HepG2 (cell line): ENCODE data around the gene PLRG1. TPM values are rescaled to one million over a fixed set of nuclear protein-coding genes. Genes with fewer than 3 reads are reported as not detected.

Experiments used
- ATAC-seq: fragments of 200-7000 bp; cut with Tn5 transposase; 3 replicates; pipeline ENCODE4 v1.9.1; 2020; ENCODE audit warnings: mild to moderate bottlenecking, moderate library complexity
- BruUV-seq: library from RNA; stranded (reverse); fragments of 400-500 nt; replicated peaks from 2 replicates; lab custom pipeline; 2021; lab: Mats Ljungman, UMichigan
- CTCF ChIA-PET: fragments of 300-600 bp; formaldehyde crosslinking; extraction: SDS; loops from one replicate; lab custom pipeline; 2021; ENCODE audit warnings: low total read pairs, inconsistent platforms, low intra/inter-chr PET ratio; lab: Yijun Ruan, JAX
- POLR2A ChIA-PET: fragments of 350-600 bp; sonication (Branson Sonifier 250); formaldehyde crosslinking; loops from one replicate; lab custom pipeline; 2020; ENCODE audit warnings: antibody characterized with exemption, inconsistent platforms; lab: Yijun Ruan, JAX
- DNase-seq: peaks from one replicate; pipeline ENCODE4 v3.0.0-alpha.2; 2015; ENCODE audit warnings: low spot score
- FAIRE-seq: peaks from 3 replicates; lab custom pipeline; 2011; peaks lifted over from hg19 to GRCh38; lab: Jason Lieb, UNC
- H2AFZ ChIP-seq: one replicate; pipeline ENCODE4 v1.6.1; 2011; ENCODE audit warnings: low read length, inconsistent platforms
- H3K27ac ChIP-seq: fragments of 300-600 bp; 3 replicates; pipeline ENCODE4 v1.8.0; 2011; ENCODE audit warnings: mixed run types, mild to moderate bottlenecking, mixed read lengths, low read length, inconsistent platforms; ENCODE audit not compliant: insufficient read depth; ENCODE audit errors: extremely low read length
- H3K27me3 ChIP-seq, 2 experiments: fragments of 200-600 bp in 1 of 2; 2 replicates in 1 of 2; 3 replicates in 1 of 2; pipeline versions ENCODE4 v1.6.0 to v1.8.0; 2011; ENCODE audit warnings: low read length in 2 of 2, mild to moderate bottlenecking in 2 of 2, moderate library complexity in 2 of 2, inconsistent platforms in 1 of 2; ENCODE audit not compliant: insufficient read depth in 2 of 2, control insufficient read depth in 1 of 2
- H3K36me3 ChIP-seq, 2 experiments: fragments of 200-600 bp in 1 of 2; replicated peaks in 1 of 2; 2 replicates in 1 of 2; 3 replicates in 1 of 2; pipeline versions ENCODE4 v1.5.1 to v1.8.0; 2011; ENCODE audit warnings: low read length in 2 of 2, inconsistent platforms in 1 of 2; ENCODE audit not compliant: insufficient read depth in 2 of 2, control insufficient read depth in 1 of 2
- H3K4me1 ChIP-seq: 2 replicates; pipeline ENCODE4 v1.5.1; 2012; ENCODE audit warnings: low read length, inconsistent platforms; ENCODE audit not compliant: insufficient read depth
- H3K4me2 ChIP-seq: 2 replicates; pipeline ENCODE4 v1.6.0; 2011; ENCODE audit warnings: low read depth, low read length, inconsistent platforms
- H3K4me3 ChIP-seq, 3 experiments: fragments of 200-600 bp in 1 of 3; sonication (generic), shearing (Covaris generic) in 1 of 3; replicated peaks in 1 of 3; 2 replicates each; pipeline ENCODE4 v1.5.1; 2011 to 2016; ENCODE audit warnings: low read length in 3 of 3, inconsistent platforms in 2 of 3, low read depth in 2 of 3, mild to moderate bottlenecking in 2 of 3, control low read depth in 1 of 3, mixed read lengths in 1 of 3; ENCODE audit not compliant: insufficient read depth in 1 of 3
- H3K79me2 ChIP-seq: one replicate; pipeline ENCODE4 v1.6.1; 2011; ENCODE audit warnings: low read length, inconsistent platforms; ENCODE audit not compliant: insufficient read depth
- H3K9ac ChIP-seq: 2 replicates; pipeline ENCODE4 v1.6.0; 2011; ENCODE audit warnings: mild to moderate bottlenecking, low read depth, low read length, inconsistent platforms; ENCODE audit not compliant: insufficient read depth
- H3K9me3 ChIP-seq: 2 replicates; pipeline ENCODE4 v1.5.1; 2012; ENCODE audit warnings: mild to moderate bottlenecking, low read length
- H4K20me1 ChIP-seq: 2 replicates; pipeline ENCODE4 v1.6.0; 2011; ENCODE audit warnings: inconsistent platforms, mild to moderate bottlenecking, low read length, moderate library complexity; ENCODE audit not compliant: insufficient read depth
- EZH2 ChIP-seq: conservative IDR thresholded peaks from 2 replicates; pipeline ENCODE4 v1.6.1; 2012; ENCODE audit warnings: mild to moderate bottlenecking, low read depth, low read length, moderate library complexity
- KDM4B ChIP-seq: sonication (generic); formaldehyde crosslinking; IDR thresholded peaks from 2 replicates; pipeline ENCODE4 v1.4.0; 2020; ENCODE audit warnings: missing genetic modification reagents
- MATR3 ChIP-seq: sonication (generic); formaldehyde crosslinking; IDR thresholded peaks from 2 replicates; pipeline ENCODE4 v1.4.0; 2020; ENCODE audit warnings: missing genetic modification reagents
- ZFAT ChIP-seq: sonication (generic); formaldehyde crosslinking; conservative IDR thresholded peaks from 2 replicates; pipeline ENCODE4 v1.8.1; 2023; ENCODE audit warnings: missing genetic modification reagents, inconsistent platforms
- ZNF136 ChIP-seq: sonication (generic); formaldehyde crosslinking; IDR thresholded peaks from 2 replicates; pipeline ENCODE4 v1.8.1; 2022; ENCODE audit warnings: low read depth, mild to moderate bottlenecking, moderate library complexity, missing genetic modification reagents
- ZNF496 ChIP-seq: sonication (generic); formaldehyde crosslinking; IDR thresholded peaks from 2 replicates; pipeline ENCODE4 v1.8.1; 2023; ENCODE audit warnings: mild to moderate bottlenecking, moderate library complexity, missing genetic modification reagents; ENCODE audit not compliant: insufficient replicate concordance
- ZNF550 ChIP-seq: sonication (generic); formaldehyde crosslinking; IDR thresholded peaks from 2 replicates; pipeline ENCODE4 v1.4.0; 2020; ENCODE audit warnings: mild to moderate bottlenecking, missing genetic modification reagents, borderline replicate concordance
- ZNF607 ChIP-seq: sonication (generic); formaldehyde crosslinking; IDR thresholded peaks from 2 replicates; pipeline ENCODE4 v1.5.1; 2020; ENCODE audit warnings: missing genetic modification reagents, mild to moderate bottlenecking, borderline replicate concordance
- ZNF674 ChIP-seq: sonication (generic); formaldehyde crosslinking; IDR thresholded peaks from 2 replicates; pipeline ENCODE4 v1.5.0; 2020; ENCODE audit warnings: low read depth, mild to moderate bottlenecking, missing genetic modification reagents
- WGBS: methylation state at CpG from one replicate; pipeline ENCODE4 v1.1.6; 2017; ENCODE audit warnings: low lambda C conversion rate; 5-methylcytosine and 5-hydroxymethylcytosine counted together
- in situ Hi-C: cut with HindIII; loops from 2 replicates; pipeline ENCODE4 v1.10.0; 2017; ENCODE audit warnings: low pct_unique_long_range_greater_than_20kb; ENCODE audit not compliant: extremely low pct_ligation_motif_present
- intact Hi-C: fragments of 100-400 bp; cut with micrococcal nuclease; formaldehyde crosslinking; loops from one replicate; pipeline ENCODE4 v1.10.0; 2022; ENCODE audit not compliant: unreplicated experiment
- polyA plus RNA-seq, 8 experiments: library from polyadenylated mRNA; depleted of rRNA in 3 of 8; stranded (reverse) in 7 of 8; unstranded in 1 of 8; fragments of >200 nt; fragmentation: Illumina TruSeq in 4 of 8; extraction: Trizol in 4 of 8; gene quantifications; 2 replicates each; pipeline versions ENCODE4 v1.2.1 to v1.2.3, GENCODE V29; 2011 to 2016; ENCODE audit warnings: low read depth in 4 of 8, missing spikeins in 1 of 8, mixed read lengths in 1 of 8; ENCODE audit not compliant: insufficient read depth in 1 of 8
- total RNA-seq, 5 experiments: library from RNA; depleted of rRNA; stranded (reverse); fragments of >200 nt; fragmentation: Illumina TruSeq; extraction: Trizol; gene quantifications; 2 replicates each; pipeline ENCODE4 v1.2.3, GENCODE V29; 2016; ENCODE audit warnings: low read depth in 1 of 5
- TF ChIP-seq, protein P1 (sequence below): sonication (generic); formaldehyde crosslinking; conservative IDR thresholded peaks from 2 replicates; pipeline ENCODE4 v1.4.0; 2020; ENCODE audit warnings: mild to moderate bottlenecking, missing genetic modification reagents, moderate library complexity
- TF ChIP-seq, protein P2 (sequence below): sonication (generic); formaldehyde crosslinking; IDR thresholded peaks from 2 replicates; pipeline ENCODE4 v1.5.0; 2020; ENCODE audit warnings: missing genetic modification reagents
- TF ChIP-seq, protein P3 (sequence below): sonication (generic); formaldehyde crosslinking; IDR thresholded peaks from 2 replicates; pipeline ENCODE4 v1.4.0; 2020; ENCODE audit warnings: missing genetic modification reagents

The PLRG1 gene
- total and polyA plus RNA-seq, 2 of the 13 experiments (the other 11 are each of a cell fraction or from before 2014, with no cell fraction given), result 77.3 to 110 TPM

DNA sequence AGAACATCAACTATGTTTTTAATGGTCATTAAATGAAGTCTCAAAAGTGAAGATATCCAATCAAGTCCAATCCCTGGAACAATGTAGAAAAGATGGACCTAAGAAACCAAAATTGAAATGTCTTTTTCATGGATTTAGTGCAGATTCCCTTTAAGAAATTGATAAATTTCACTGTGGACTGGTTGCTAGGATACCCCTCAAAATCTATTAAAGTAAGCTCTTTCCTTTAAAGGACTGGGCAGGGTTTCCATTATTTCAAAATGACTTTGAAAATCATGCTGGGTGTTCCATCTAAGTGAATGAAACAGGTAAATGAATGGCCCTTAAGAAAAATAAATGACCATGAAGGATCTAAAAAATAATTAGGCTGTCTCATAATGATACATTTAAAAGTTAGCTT lies 28.6 kb downstream of the PLRG1 start:
- no peaks in the 10 kb centered on the region for H3K36me3 ChIP-seq
- intact Hi-C loops, result no loop called here
- H3K9ac ChIP-seq, result no peak overlapping the region
- no peak for DNase-seq
- H3K4me1 ChIP-seq, result no peaks in the 10 kb centered on the region
- no peak overlapping the region for H3K27ac ChIP-seq
- H3K4me2 ChIP-seq, result no peak overlapping the region
- no peak for ATAC-seq
- in situ Hi-C loops, result no loop called here
- peaks cover 0 to 13% of the 10 kb centered on the region in 2 experiments; a peak in 2 of 5 replicates for H3K27me3 ChIP-seq
- TF ChIP-seq, protein P1, sequence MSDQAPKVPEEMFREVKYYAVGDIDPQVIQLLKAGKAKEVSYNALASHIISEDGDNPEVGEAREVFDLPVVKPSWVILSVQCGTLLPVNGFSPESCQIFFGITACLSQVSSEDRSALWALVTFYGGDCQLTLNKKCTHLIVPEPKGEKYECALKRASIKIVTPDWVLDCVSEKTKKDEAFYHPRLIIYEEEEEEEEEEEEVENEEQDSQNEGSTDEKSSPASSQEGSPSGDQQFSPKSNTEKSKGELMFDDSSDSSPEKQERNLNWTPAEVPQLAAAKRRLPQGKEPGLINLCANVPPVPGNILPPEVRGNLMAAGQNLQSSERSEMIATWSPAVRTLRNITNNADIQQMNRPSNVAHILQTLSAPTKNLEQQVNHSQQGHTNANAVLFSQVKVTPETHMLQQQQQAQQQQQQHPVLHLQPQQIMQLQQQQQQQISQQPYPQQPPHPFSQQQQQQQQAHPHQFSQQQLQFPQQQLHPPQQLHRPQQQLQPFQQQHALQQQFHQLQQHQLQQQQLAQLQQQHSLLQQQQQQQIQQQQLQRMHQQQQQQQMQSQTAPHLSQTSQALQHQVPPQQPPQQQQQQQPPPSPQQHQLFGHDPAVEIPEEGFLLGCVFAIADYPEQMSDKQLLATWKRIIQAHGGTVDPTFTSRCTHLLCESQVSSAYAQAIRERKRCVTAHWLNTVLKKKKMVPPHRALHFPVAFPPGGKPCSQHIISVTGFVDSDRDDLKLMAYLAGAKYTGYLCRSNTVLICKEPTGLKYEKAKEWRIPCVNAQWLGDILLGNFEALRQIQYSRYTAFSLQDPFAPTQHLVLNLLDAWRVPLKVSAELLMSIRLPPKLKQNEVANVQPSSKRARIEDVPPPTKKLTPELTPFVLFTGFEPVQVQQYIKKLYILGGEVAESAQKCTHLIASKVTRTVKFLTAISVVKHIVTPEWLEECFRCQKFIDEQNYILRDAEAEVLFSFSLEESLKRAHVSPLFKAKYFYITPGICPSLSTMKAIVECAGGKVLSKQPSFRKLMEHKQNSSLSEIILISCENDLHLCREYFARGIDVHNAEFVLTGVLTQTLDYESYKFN (CRISPR knock-in tag), result no peak
- TF ChIP-seq, all 625 proteins: peak for 0
- Histone ChIP-seq H2AFZ (no peak overlapping the region), H4K20me1 (no peaks in the 10 kb centered on the region), H3K9me3 (no peaks in the 10 kb centered on the region), H3K4me3 (no peak overlapping the region), H3K79me2 (no peaks in the 10 kb centered on the region)
- CTCF ChIA-PET, result no interaction called here
- no peak for FAIRE-seq
- POLR2A ChIA-PET, result no interaction called here
- BruUV-seq, result no TSS peak

DNA sequence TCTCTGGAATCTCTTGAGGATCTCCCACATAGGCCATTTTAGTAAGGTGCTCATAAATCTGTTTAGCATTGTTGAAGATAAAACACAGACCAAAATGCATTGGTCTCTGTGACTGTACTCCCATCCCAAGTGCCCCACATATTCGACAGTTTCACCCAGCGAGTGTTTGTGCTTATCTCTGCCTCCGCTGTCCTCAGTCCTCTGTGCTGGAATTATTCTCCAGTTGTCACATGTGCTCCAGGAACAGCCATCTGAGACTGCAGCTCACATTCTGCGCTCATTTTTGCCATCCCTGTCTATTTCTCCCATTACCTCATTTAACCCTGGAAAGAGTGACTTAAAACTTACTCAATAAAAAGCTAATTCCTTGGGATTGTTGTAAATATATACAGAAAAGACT lies 31.0 kb downstream of the PLRG1 start:
- no peaks in the 10 kb centered on the region for H4K20me1 ChIP-seq
- BruUV-seq, result no TSS peak
- no peak for FAIRE-seq
- ATAC-seq, result no peak
- H3K4me3 ChIP-seq, result no peak overlapping the region
- H3K36me3 ChIP-seq, result no peaks in the 10 kb centered on the region
- no peak overlapping the region for H3K27ac ChIP-seq
- H3K4me2 ChIP-seq, result no peak overlapping the region
- ChIA-PET POLR2A (no interaction called here), CTCF (no interaction called here)
- WGBS, result 2% methylated on average over 4 of the region's 4 CpGs
- H3K9me3 ChIP-seq, result no peaks in the 10 kb centered on the region
- no peaks in the 10 kb centered on the region for H3K79me2 ChIP-seq
- peaks cover 0 to 13% of the 10 kb centered on the region in 2 experiments; a peak in 1 of 5 replicates for H3K27me3 ChIP-seq
- DNase-seq, result no peak
- H2AFZ ChIP-seq, result no peak overlapping the region
- no peaks in the 10 kb centered on the region for H3K4me1 ChIP-seq
- H3K9ac ChIP-seq, result no peak overlapping the region
- intact Hi-C loops, result no loop called here
- in situ Hi-C loops, result no loop called here
- TF ChIP-seq, protein P2, sequence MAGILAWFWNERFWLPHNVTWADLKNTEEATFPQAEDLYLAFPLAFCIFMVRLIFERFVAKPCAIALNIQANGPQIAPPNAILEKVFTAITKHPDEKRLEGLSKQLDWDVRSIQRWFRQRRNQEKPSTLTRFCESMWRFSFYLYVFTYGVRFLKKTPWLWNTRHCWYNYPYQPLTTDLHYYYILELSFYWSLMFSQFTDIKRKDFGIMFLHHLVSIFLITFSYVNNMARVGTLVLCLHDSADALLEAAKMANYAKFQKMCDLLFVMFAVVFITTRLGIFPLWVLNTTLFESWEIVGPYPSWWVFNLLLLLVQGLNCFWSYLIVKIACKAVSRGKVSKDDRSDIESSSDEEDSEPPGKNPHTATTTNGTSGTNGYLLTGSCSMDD (CRISPR knock-in tag), result no peak
- TF ChIP-seq, protein P3, sequence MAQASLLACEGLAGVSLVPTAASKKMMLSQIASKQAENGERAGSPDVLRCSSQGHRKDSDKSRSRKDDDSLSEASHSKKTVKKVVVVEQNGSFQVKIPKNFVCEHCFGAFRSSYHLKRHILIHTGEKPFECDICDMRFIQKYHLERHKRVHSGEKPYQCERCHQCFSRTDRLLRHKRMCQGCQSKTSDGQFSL, result no peak
- TF ChIP-seq ZFAT (CRISPR knock-in tag) (no peak), ZNF674 (CRISPR knock-in tag) (no peak), ZNF496 (no peak), ZNF136 (CRISPR knock-in tag) (no peak), EZH2 (no peak), ZNF607 (CRISPR knock-in tag) (no peak), ZNF550 (CRISPR knock-in tag) (no peak), MATR3 (CRISPR knock-in tag) (no peak), KDM4B (CRISPR knock-in tag) (no peak)
